Cardiac fibroblast (primary cell): ENCODE data around the gene ITGB2.
"Not testable (repeated sequence)": the region's sequence is repeated elsewhere in the genome, so short reads cannot be mapped to it uniquely, and the experiment has no call there.

Experiments
- DNase-seq, 2 donors: peaks; one replicate each; pipeline versions ENCODE4 v3.0.0 to v3.0.0-alpha.2; 2010; ENCODE audit warnings: low read depth in 2 of 2
- H3K4me3 ChIP-seq, 2 donors: replicated peaks in 1 of 2; 1 replicate in 1 of 2; 2 replicates in 1 of 2; pipeline ENCODE4 v1.5.1; 2011; ENCODE audit warnings: low read depth in 2 of 2, low read length in 2 of 2, mild to moderate bottlenecking in 2 of 2, moderate library complexity in 1 of 2
- CTCF ChIP-seq: IDR thresholded peaks from one replicate; pipeline ENCODE4 v1.5.1; 2011; ENCODE audit warnings: low read depth, mild to moderate bottlenecking, low read length, inconsistent platforms

The ITGB2 gene

GRCh38 chr21:44929242-44929798 lies 8.6 kb upstream of the ITGB2 start:
- no peak for DNase-seq
- TF ChIP-seq CTCF = no peak
- H3K4me3 ChIP-seq = no peak overlapping the region

- peak; percentile 68 to 73 for DNase-seq
- H3K4me3 ChIP-seq = not testable (repeated sequence)
Measured at GRCh38 chr21:44928500-44929241, 8.0 kb upstream of the ITGB2 start.

- peak; percentile 56 to 77 for DNase-seq
- H3K4me3 ChIP-seq = no peak overlapping the region
- peak; percentile 28 for TF ChIP-seq CTCF
Measured at GRCh38 chr21:44927587-44928461, 7.1 kb upstream of the ITGB2 start.

- no peak overlapping the region for H3K4me3 ChIP-seq
- DNase-seq = no peak
- TF ChIP-seq CTCF = no peak
Measured at GRCh38 chr21:44927259-44927586, 6.5 kb upstream of the ITGB2 start.

GRCh38 chr21:44926331-44927101 lies 5.8 kb upstream of the ITGB2 start:
- DNase-seq = no peak
- H3K4me3 ChIP-seq = no peak overlapping the region
- TF ChIP-seq CTCF = no peak

GRCh38 chr21:44925378-44925755 lies 4.7 kb upstream of the ITGB2 start:
- no peak overlapping the region for H3K4me3 ChIP-seq
- no peak for TF ChIP-seq CTCF
- DNase-seq = no peak
